Activated naive CD8-positive, alpha-beta T cell treated with anti-CD3 and anti-CD28 coated beads, Interleukin-2, amount 50 U/mL, for 24 hours (primary cell): Measurements from ENCODE around the gene STAT5B.

ENCODE experiments used
- ATAC-seq: fragments of 150-1000 bp; cut with Tn5 transposase; one replicate; pipeline ENCODE4 v1.10.0; 2021
- DNase-seq: peaks from one replicate; pipeline ENCODE4 v3.0.0; 2021
- H3K27ac Mint-ChIP-seq: one replicate; pipeline ENCODE4 v1.8.0; 2021; ENCODE audit warnings: mild to moderate bottlenecking, mixed read lengths
- H3K27me3 Mint-ChIP-seq: one replicate; pipeline ENCODE4 v1.8.0; 2021; ENCODE audit warnings: mixed read lengths
- H3K36me3 Mint-ChIP-seq: one replicate; pipeline ENCODE4 v1.8.0; 2021; ENCODE audit warnings: low read depth, mixed read lengths
- H3K4me1 Mint-ChIP-seq: one replicate; pipeline ENCODE4 v1.8.0; 2021; ENCODE audit warnings: mixed read lengths
- H3K4me3 Mint-ChIP-seq: one replicate; pipeline ENCODE4 v1.8.0; 2021; ENCODE audit warnings: mild to moderate bottlenecking, moderate library complexity, mixed read lengths
- H3K9me3 Mint-ChIP-seq: one replicate; pipeline ENCODE4 v1.8.0; 2021; ENCODE audit warnings: mixed read lengths

The STAT5B gene

GRCh38 chr17:42174126-42174783 is 101.9 kb downstream of the STAT5B start:
- DNase-seq (no peak), ATAC-seq (no peak)
- H3K4me3 Mint-ChIP-seq: no peak overlapping the region
- H3K27me3 Mint-ChIP-seq: peaks cover 12% of the 10 kb centered on the region
- no peaks in the 10 kb centered on the region for H3K9me3 Mint-ChIP-seq
- peaks cover 4% of the 10 kb centered on the region for H3K36me3 Mint-ChIP-seq
- H3K4me1 Mint-ChIP-seq: peaks cover 10% of the 10 kb centered on the region
- no peak overlapping the region for H3K27ac Mint-ChIP-seq

- Mint-ChIP-seq H3K4me3 (no peak overlapping the region), H3K27ac (no peak overlapping the region), H3K9me3 (no peaks in the 10 kb centered on the region), H3K36me3 (peaks cover 2% of the 10 kb centered on the region), H3K27me3 (peaks cover 2% of the 10 kb centered on the region), H3K4me1 (no peaks in the 10 kb centered on the region)
- DNase-seq: no peak
- ATAC-seq: no peak
These were observed 104.4 kb downstream of the STAT5B start for GRCh38 chr17:42171831-42172230.

- no peak for ATAC-seq
- H3K9me3 Mint-ChIP-seq: no peaks in the 10 kb centered on the region
- H3K4me3 Mint-ChIP-seq: no peak overlapping the region
- no peak for DNase-seq
- H3K36me3 Mint-ChIP-seq: no peaks in the 10 kb centered on the region
- H3K4me1 Mint-ChIP-seq: no peaks in the 10 kb centered on the region
- no peak overlapping the region for H3K27ac Mint-ChIP-seq
- peaks cover 2% of the 10 kb centered on the region for H3K27me3 Mint-ChIP-seq
These were observed 106.8 kb downstream of the STAT5B start for GRCh38 chr17:42169351-42169750.

GRCh38 chr17:42167807-42168206 is 108.4 kb downstream of the STAT5B start:
- H3K9me3 Mint-ChIP-seq: no peaks in the 10 kb centered on the region
- no peak for ATAC-seq
- H3K4me3 Mint-ChIP-seq: no peak overlapping the region
- H3K4me1 Mint-ChIP-seq: no peaks in the 10 kb centered on the region
- H3K36me3 Mint-ChIP-seq: no peaks in the 10 kb centered on the region
- no peak for DNase-seq
- no peak overlapping the region for H3K27ac Mint-ChIP-seq
- H3K27me3 Mint-ChIP-seq: peaks cover 2% of the 10 kb centered on the region

GRCh38 chr17:42166196-42166763 is 109.9 kb downstream of the STAT5B start:
- H3K27ac Mint-ChIP-seq: no peak overlapping the region
- H3K4me1 Mint-ChIP-seq: no peaks in the 10 kb centered on the region
- no peak for ATAC-seq

GRCh38 chr17:42165751-42166150 is 110.4 kb downstream of the STAT5B start:
- ATAC-seq: no peak
- Mint-ChIP-seq H3K4me3 (no peak overlapping the region), H3K27me3 (no peaks in the 10 kb centered on the region), H3K4me1 (no peaks in the 10 kb centered on the region), H3K9me3 (no peaks in the 10 kb centered on the region), H3K36me3 (no peaks in the 10 kb centered on the region), H3K27ac (no peak overlapping the region)
- no peak for DNase-seq

More at GRCh38 chr17:42166196-42166763, 109.9 kb downstream of the STAT5B start:
- Mint-ChIP-seq H3K27me3 (peaks cover 2% of the 10 kb centered on the region), H3K36me3 (no peaks in the 10 kb centered on the region), H3K9me3 (no peaks in the 10 kb centered on the region), H3K4me3 (no peak overlapping the region)
- no peak for DNase-seq

- H3K9me3 Mint-ChIP-seq: no peaks in the 10 kb centered on the region
- no peaks in the 10 kb centered on the region for H3K27me3 Mint-ChIP-seq
- H3K4me3 Mint-ChIP-seq: no peak overlapping the region
- ATAC-seq (no peak), DNase-seq (no peak)
- no peaks in the 10 kb centered on the region for H3K36me3 Mint-ChIP-seq
- H3K4me1 Mint-ChIP-seq: no peaks in the 10 kb centered on the region
- no peak overlapping the region for H3K27ac Mint-ChIP-seq
These were observed 112.3 kb downstream of the STAT5B start for GRCh38 chr17:42163696-42164407.

GRCh38 chr17:42163113-42163512 is 113.1 kb downstream of the STAT5B start:
- no peak overlapping the region for H3K4me3 Mint-ChIP-seq
- no peak overlapping the region for H3K27ac Mint-ChIP-seq
- H3K36me3 Mint-ChIP-seq: no peaks in the 10 kb centered on the region
- peak; percentile 70 for DNase-seq
- H3K4me1 Mint-ChIP-seq: no peaks in the 10 kb centered on the region
- no peaks in the 10 kb centered on the region for H3K27me3 Mint-ChIP-seq
- ATAC-seq: no peak
- no peaks in the 10 kb centered on the region for H3K9me3 Mint-ChIP-seq

GRCh38 chr17:42160531-42160910 is 115.7 kb downstream of the STAT5B start:
- ATAC-seq: no peak
- Mint-ChIP-seq H3K27me3 (no peaks in the 10 kb centered on the region), H3K27ac (no peak overlapping the region), H3K4me3 (no peak overlapping the region), H3K9me3 (no peaks in the 10 kb centered on the region), H3K4me1 (no peaks in the 10 kb centered on the region), H3K36me3 (no peaks in the 10 kb centered on the region)
- no peak for DNase-seq

- H3K27me3 Mint-ChIP-seq: no peaks in the 10 kb centered on the region
- ATAC-seq: no peak
- H3K9me3 Mint-ChIP-seq: no peaks in the 10 kb centered on the region
- no peak overlapping the region for H3K4me3 Mint-ChIP-seq
- H3K4me1 Mint-ChIP-seq: no peaks in the 10 kb centered on the region
- H3K36me3 Mint-ChIP-seq: no peaks in the 10 kb centered on the region
- H3K27ac Mint-ChIP-seq: no peak overlapping the region
- DNase-seq: no peak
These were observed 116.2 kb downstream of the STAT5B start for GRCh38 chr17:42159796-42160530.

- H3K27me3 Mint-ChIP-seq: no peaks in the 10 kb centered on the region
- DNase-seq: no peak
- no peak overlapping the region for H3K27ac Mint-ChIP-seq
- H3K4me1 Mint-ChIP-seq: peaks cover 28% of the 10 kb centered on the region
- H3K4me3 Mint-ChIP-seq: peak overlapping the region; percentile 95
- no peak for ATAC-seq
- H3K9me3 Mint-ChIP-seq: no peaks in the 10 kb centered on the region
- no peaks in the 10 kb centered on the region for H3K36me3 Mint-ChIP-seq
These were observed 120.6 kb downstream of the STAT5B start for GRCh38 chr17:42155614-42156045.

- Mint-ChIP-seq H3K9me3 (no peaks in the 10 kb centered on the region), H3K27ac (peak overlapping the region; percentile 93), H3K27me3 (no peaks in the 10 kb centered on the region), H3K36me3 (no peaks in the 10 kb centered on the region), H3K4me3 (peak overlapping the region; percentile 95), H3K4me1 (peaks cover 28% of the 10 kb centered on the region)
- DNase-seq (no peak), ATAC-seq (no peak)
These were observed 122.1 kb downstream of the STAT5B start for GRCh38 chr17:42153919-42154742.
